CD8-positive, alpha-beta memory T cell (primary cell): ENCODE results near the gene NATD1. TPM values are rescaled to one million over a fixed set of nuclear protein-coding genes. Genes with fewer than 3 reads are reported as not detected.

Experiments
- CTCF ChIA-PET: fragments of 350-600 bp; sonication (Branson Sonifier 250); formaldehyde crosslinking; loops from one replicate; lab custom pipeline; 2021; ENCODE audit warnings: antibody characterized with exemption; lab: Charles Lee
- POLR2A ChIA-PET: fragments of 350-600 bp; sonication (Branson Sonifier 250); formaldehyde crosslinking; loops from one replicate; lab custom pipeline; 2021; ENCODE audit warnings: antibody characterized with exemption; lab: Charles Lee
- DNase-seq, 5 donors: peaks; one replicate each; pipeline versions ENCODE4 v3.0.0 to v3.0.0-alpha.2; 2020 to 2022; ENCODE audit warnings: mixed read lengths in 1 of 5
- H3K27ac ChIP-seq: one replicate; pipeline ENCODE4 v1.7.0; 2013; ENCODE audit warnings: low read depth, mild to moderate bottlenecking, low read length, moderate library complexity
- H3K27me3 ChIP-seq: 2 replicates; pipeline ENCODE4 v1.7.0; 2013; ENCODE audit warnings: low read length, mild to moderate bottlenecking; ENCODE audit not compliant: insufficient read depth, poor library complexity, severe bottlenecking
- H3K36me3 ChIP-seq: 2 replicates; pipeline ENCODE4 v1.7.0; 2013; ENCODE audit warnings: mild to moderate bottlenecking, low read length, moderate library complexity; ENCODE audit not compliant: insufficient read depth
- H3K4me1 ChIP-seq: 2 replicates; pipeline ENCODE4 v1.7.0; 2013; ENCODE audit warnings: mild to moderate bottlenecking, low read length, moderate library complexity; ENCODE audit not compliant: insufficient read depth
- H3K4me3 ChIP-seq: 2 replicates; pipeline ENCODE4 v1.7.0; 2013; ENCODE audit warnings: mild to moderate bottlenecking, low read length
- H3K9me3 ChIP-seq: 2 replicates; pipeline ENCODE4 v1.7.0; 2013; ENCODE audit warnings: mild to moderate bottlenecking, low read length
- H3K27ac Mint-ChIP-seq, 8 donors: one replicate each; pipeline ENCODE4 v1.8.0; 2020 to 2021; ENCODE audit warnings: mixed read lengths in 8 of 8, mild to moderate bottlenecking in 6 of 8, inconsistent platforms in 3 of 8, moderate library complexity in 3 of 8
- H3K27me3 Mint-ChIP-seq, 2 donors: one replicate each; pipeline ENCODE4 v1.8.0; 2020 to 2021; ENCODE audit warnings: mixed read lengths in 2 of 2, mild to moderate bottlenecking in 1 of 2, moderate library complexity in 1 of 2
- H3K36me3 Mint-ChIP-seq, 3 donors: one replicate each; pipeline ENCODE4 v1.8.0; 2020 to 2021; ENCODE audit warnings: mixed read lengths in 3 of 3, inconsistent platforms in 1 of 3, mild to moderate bottlenecking in 1 of 3
- H3K4me1 Mint-ChIP-seq, 3 donors: one replicate each; pipeline ENCODE4 v1.8.0; 2020 to 2021; ENCODE audit warnings: mixed read lengths in 3 of 3, inconsistent platforms in 1 of 3, mild to moderate bottlenecking in 1 of 3
- H3K4me3 Mint-ChIP-seq, 7 donors: one replicate each; pipeline ENCODE4 v1.8.0; 2020 to 2021; ENCODE audit warnings: mixed read lengths in 7 of 7, mild to moderate bottlenecking in 6 of 7, moderate library complexity in 4 of 7, inconsistent platforms in 2 of 7
- H3K9me3 Mint-ChIP-seq, 5 donors: one replicate each; pipeline ENCODE4 v1.8.0; 2020 to 2022; ENCODE audit warnings: mixed read lengths in 5 of 5, mild to moderate bottlenecking in 3 of 5, moderate library complexity in 2 of 5, inconsistent platforms in 1 of 5
- polyA plus RNA-seq: library from polyadenylated mRNA; unstranded; fragments of 300-500 nt; fragmentation: Illumina TruSeq; gene quantifications from one replicate; pipeline ENCODE4 v1.2.3, GENCODE V29; 2021
- total RNA-seq, 2 experiments: library from RNA; stranded (reverse); gene quantifications; one replicate each; pipeline ENCODE4 v1.2.3, GENCODE V29; 2021

The NATD1 gene
- total and polyA plus RNA-seq, 3 experiments from 2014 or later: 2.7 to 3.0 (median 2.8) TPM

GRCh38 chr17:21245639-21246084, 7.5 kb downstream of the NATD1 start:
- ChIA-PET POLR2A (interaction anchor here (0.5 kb wide), 1 partner anchor 22 kb away, joined by 3 read pairs; no protein-coding TSS in a partner anchor), CTCF (no interaction called here)
- Histone ChIP-seq H3K27ac (no peak overlapping the region), H3K4me3 (no peak overlapping the region), H3K4me1 (peaks cover 3% of the 10 kb centered on the region), H3K9me3 (no peaks in the 10 kb centered on the region), H3K27me3 (no peaks in the 10 kb centered on the region), H3K36me3 (no peaks in the 10 kb centered on the region)
- no peak for DNase-seq
- peaks cover 0 to 5% (median 0%) of the 10 kb centered on the region in 3 donors for H3K36me3 Mint-ChIP-seq
- H3K9me3 Mint-ChIP-seq: peaks cover 0 to 2% (median 0%) of the 10 kb centered on the region in 5 donors
- peak overlapping the region in 2 of 8 donors; percentile 35 to 54 for H3K27ac Mint-ChIP-seq
- H3K4me3 Mint-ChIP-seq: no peak overlapping the region
- H3K4me1 Mint-ChIP-seq: peaks cover 13 to 29% (median 15%) of the 10 kb centered on the region in 3 donors
- no peaks in the 10 kb centered on the region for H3K27me3 Mint-ChIP-seq

GRCh38 chr17:21243516-21244303, 9.5 kb downstream of the NATD1 start:
- Mint-ChIP-seq H3K4me3 (no peak overlapping the region), H3K36me3 (peaks cover 0 to 6% (median 0%) of the 10 kb centered on the region in 3 donors), H3K27ac (no peak overlapping the region), H3K9me3 (peaks cover 0 to 2% (median 0%) of the 10 kb centered on the region in 5 donors), H3K4me1 (peaks cover 0 to 14% (median 5%) of the 10 kb centered on the region in 3 donors), H3K27me3 (no peaks in the 10 kb centered on the region)
- no peak overlapping the region for H3K27ac ChIP-seq
- no peaks in the 10 kb centered on the region for H3K27me3 ChIP-seq
- no peak for DNase-seq
- CTCF ChIA-PET: interaction anchor here (1.2 kb wide), 1 partner anchor 29 kb away, joined by 3 read pairs; no protein-coding TSS in a partner anchor
- no peaks in the 10 kb centered on the region for H3K9me3 ChIP-seq
- no peak overlapping the region for H3K4me3 ChIP-seq
- POLR2A ChIA-PET: no interaction called here
- H3K4me1 ChIP-seq: peaks cover 3% of the 10 kb centered on the region
- H3K36me3 ChIP-seq: no peaks in the 10 kb centered on the region

DNA sequence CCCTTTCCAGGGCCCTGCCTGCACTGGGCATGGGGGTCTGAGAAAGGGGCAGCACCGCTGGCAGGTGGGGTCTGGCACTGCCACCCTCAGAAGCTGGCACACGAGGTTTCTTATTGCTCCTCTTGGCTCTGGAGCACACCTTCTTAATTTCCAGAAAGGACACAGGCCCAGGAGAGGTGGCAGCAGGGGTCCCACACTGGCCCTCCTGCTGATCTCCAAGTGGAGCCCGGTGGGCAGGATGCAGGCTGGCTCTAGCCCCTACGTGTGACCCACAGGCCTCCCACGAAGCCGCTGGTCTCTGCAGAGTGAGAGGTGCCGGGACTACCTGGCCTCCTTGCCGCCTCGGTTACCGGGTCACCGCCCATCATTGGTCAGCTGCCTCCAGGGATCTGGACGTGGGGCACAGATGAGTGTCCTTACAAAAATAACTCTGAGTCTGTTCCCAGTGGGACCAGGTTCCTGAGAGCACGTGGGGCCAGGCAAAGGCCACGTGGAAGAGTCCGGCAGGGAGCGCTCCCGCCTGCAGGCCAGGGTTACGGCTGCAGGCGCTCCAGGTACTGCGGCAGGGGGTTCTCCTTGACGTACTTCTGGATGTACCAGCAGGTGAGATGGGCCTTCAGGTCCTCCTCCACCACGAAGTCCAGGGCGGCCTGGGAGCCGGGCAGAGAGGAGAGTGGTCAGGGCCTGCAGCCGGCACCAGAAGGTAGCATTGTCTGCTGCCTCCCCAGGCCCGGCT, 10.3 kb downstream of the NATD1 start:
- Mint-ChIP-seq H3K4me3 (no peak overlapping the region), H3K27ac (peak overlapping the region in 1 of 8 donors; percentile 50), H3K36me3 (peaks cover 0 to 6% (median 0%) of the 10 kb centered on the region in 3 donors), H3K27me3 (peaks cover 0 to 2% of the 10 kb centered on the region in 2 donors), H3K4me1 (peaks cover 0 to 8% (median 5%) of the 10 kb centered on the region in 3 donors), H3K9me3 (peaks cover 0 to 2% (median 0%) of the 10 kb centered on the region in 5 donors)
- Histone ChIP-seq H3K36me3 (no peaks in the 10 kb centered on the region), H3K4me1 (peaks cover 3% of the 10 kb centered on the region), H3K27ac (no peak overlapping the region), H3K4me3 (no peak overlapping the region), H3K9me3 (no peaks in the 10 kb centered on the region), H3K27me3 (no peaks in the 10 kb centered on the region)
- DNase-seq: no peak
- POLR2A ChIA-PET: interaction anchor here (0.6 kb wide), 1 partner anchor 39 kb away, joined by 5 read pairs; no protein-coding TSS in a partner anchor
- CTCF ChIA-PET: no interaction called here

- no peak for DNase-seq
Measured at GRCh38 chr17:21242026-21242697, 11.0 kb downstream of the NATD1 start.

DNA sequence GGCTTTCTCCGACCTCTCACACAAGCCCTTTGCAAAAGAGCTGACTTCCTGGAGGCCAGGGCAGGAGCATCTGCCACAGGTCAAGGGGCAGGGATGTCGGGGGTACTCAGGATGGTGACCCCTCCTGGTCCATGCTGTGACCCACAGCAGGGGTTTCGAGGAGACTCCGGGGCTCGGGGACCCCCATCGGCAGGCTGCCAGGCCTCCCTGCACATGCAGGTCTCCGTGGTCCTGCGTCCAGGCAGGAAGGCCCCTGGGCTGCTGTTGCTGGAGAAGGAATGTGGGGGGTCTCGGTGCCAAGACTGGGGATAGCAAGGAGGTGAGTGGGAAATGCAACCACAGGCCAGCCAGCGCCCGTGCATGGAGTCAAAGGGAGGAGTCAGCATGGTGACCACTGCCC, 11.6 kb downstream of the NATD1 start:
- H3K27ac ChIP-seq: no peak overlapping the region
- H3K9me3 ChIP-seq: no peaks in the 10 kb centered on the region
- H3K36me3 ChIP-seq: no peaks in the 10 kb centered on the region
- Mint-ChIP-seq H3K27me3 (peaks cover 0 to 2% of the 10 kb centered on the region in 2 donors), H3K27ac (no peak overlapping the region), H3K4me1 (peaks cover 0 to 4% (median 3%) of the 10 kb centered on the region in 3 donors), H3K9me3 (no peaks in the 10 kb centered on the region), H3K4me3 (no peak overlapping the region), H3K36me3 (peaks cover 0 to 6% (median 0%) of the 10 kb centered on the region in 3 donors)
- H3K4me1 ChIP-seq: peaks cover 3% of the 10 kb centered on the region
- no peaks in the 10 kb centered on the region for H3K27me3 ChIP-seq
- H3K4me3 ChIP-seq: no peak overlapping the region
- ChIA-PET CTCF (interaction anchor here (0.6 to 2.6 kb wide), 2 partner anchors 8 to 14 kb away, joined by 3 to 10 read pairs; no protein-coding TSS in a partner anchor), POLR2A (no interaction called here)
- DNase-seq: no peak

More at GRCh38 chr17:21242026-21242697, 11.0 kb downstream of the NATD1 start:
- H3K36me3 Mint-ChIP-seq: peaks cover 0 to 6% (median 0%) of the 10 kb centered on the region in 3 donors
- Histone ChIP-seq H3K27me3 (no peaks in the 10 kb centered on the region), H3K36me3 (no peaks in the 10 kb centered on the region), H3K9me3 (no peaks in the 10 kb centered on the region), H3K27ac (no peak overlapping the region), H3K4me3 (no peak overlapping the region), H3K4me1 (peaks cover 3% of the 10 kb centered on the region)
- H3K27me3 Mint-ChIP-seq: peaks cover 0 to 2% of the 10 kb centered on the region in 2 donors
- ChIA-PET CTCF (interaction anchor here (0.6 kb wide), 1 partner anchor 14 kb away, joined by 3 read pairs; no protein-coding TSS in a partner anchor), POLR2A (no interaction called here)
- H3K4me1 Mint-ChIP-seq: peaks cover 0 to 4% (median 3%) of the 10 kb centered on the region in 3 donors
- H3K9me3 Mint-ChIP-seq: no peaks in the 10 kb centered on the region
- no peak overlapping the region for H3K4me3 Mint-ChIP-seq
- no peak overlapping the region for H3K27ac Mint-ChIP-seq

DNA sequence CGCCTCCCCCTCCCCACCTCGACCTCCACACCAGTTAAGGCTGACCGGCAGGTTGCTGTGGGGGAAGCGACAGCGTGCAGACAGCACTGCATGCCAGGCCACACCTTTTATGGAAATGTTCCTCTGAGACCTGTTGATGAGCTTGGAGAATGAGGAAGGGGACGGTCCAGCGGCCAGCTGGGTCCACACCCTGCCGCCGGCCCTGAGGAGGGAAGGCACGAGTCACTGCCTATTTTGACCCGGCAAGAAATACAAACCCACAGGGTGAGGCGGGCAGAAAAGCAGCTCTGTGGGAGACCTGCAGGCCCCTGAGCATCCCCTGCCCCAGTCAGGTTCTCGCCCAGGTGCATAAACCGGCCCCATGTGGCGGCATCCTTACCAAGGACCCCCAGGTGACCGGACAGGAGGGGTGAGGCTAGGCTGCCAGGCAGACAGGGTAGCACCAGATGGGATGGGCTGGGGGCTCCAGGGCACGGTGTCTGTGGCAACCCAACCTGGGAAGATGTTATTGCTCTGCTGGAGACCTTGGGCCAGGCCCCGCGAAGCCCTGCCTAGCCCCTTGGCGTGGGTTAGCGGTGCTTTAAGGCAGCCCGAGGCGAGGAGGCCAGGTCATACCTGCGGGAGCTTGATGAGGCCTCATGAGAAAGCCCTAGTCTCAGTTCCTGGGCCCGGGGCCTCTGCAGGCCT, 12.7 kb downstream of the NATD1 start:
- no peak overlapping the region for H3K4me3 Mint-ChIP-seq
- DNase-seq: no peak
- Histone ChIP-seq H3K27ac (no peak overlapping the region), H3K36me3 (no peaks in the 10 kb centered on the region), H3K4me3 (no peak overlapping the region), H3K9me3 (no peaks in the 10 kb centered on the region), H3K4me1 (peaks cover under 1% of the 10 kb centered on the region), H3K27me3 (no peaks in the 10 kb centered on the region)
- CTCF ChIA-PET: interaction anchor here (0.6 to 2.6 kb wide), 3 partner anchors 9 to 35 kb away, joined by 3 to 10 read pairs (median 4); no protein-coding TSS in a partner anchor
- no peak overlapping the region for H3K27ac Mint-ChIP-seq
- H3K27me3 Mint-ChIP-seq: peaks cover 0 to 2% of the 10 kb centered on the region in 2 donors
- H3K36me3 Mint-ChIP-seq: peaks cover 0 to 6% (median 0%) of the 10 kb centered on the region in 3 donors
- peaks cover 0 to 4% (median 3%) of the 10 kb centered on the region in 3 donors for H3K4me1 Mint-ChIP-seq
- H3K9me3 Mint-ChIP-seq: no peaks in the 10 kb centered on the region
- POLR2A ChIA-PET: no interaction called here
